ENCODE results near the gene SLC12A2. TPM values are rescaled to one million over a fixed set of nuclear protein-coding genes. Genes with fewer than 3 reads are reported as not detected.

The SLC12A2 gene
- polyA plus RNA-seq, 3 donors, result 36.6 to 41.1 (median 40.4) TPM

DNA sequence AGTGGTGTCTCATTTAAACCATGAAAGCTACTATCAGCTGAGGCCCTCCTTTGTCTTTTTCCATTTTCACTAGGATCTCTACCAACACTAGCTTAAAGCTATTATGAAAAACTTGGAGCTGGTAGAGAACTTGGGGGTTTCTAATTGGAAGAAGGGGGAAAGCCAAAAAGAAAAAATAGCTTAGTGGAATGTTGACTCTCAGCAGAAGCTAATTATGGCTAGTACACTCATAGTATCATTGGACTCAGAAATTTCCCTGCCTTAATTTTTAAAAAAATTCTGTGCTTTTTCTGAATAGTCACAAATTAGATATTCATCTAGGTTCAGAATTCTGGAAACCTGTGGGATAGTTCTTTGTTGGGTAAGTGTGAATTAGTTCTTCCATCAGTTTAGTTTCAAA lies 8.0 kb downstream of the SLC12A2 start:
- DNase-seq, result no peak

DNA sequence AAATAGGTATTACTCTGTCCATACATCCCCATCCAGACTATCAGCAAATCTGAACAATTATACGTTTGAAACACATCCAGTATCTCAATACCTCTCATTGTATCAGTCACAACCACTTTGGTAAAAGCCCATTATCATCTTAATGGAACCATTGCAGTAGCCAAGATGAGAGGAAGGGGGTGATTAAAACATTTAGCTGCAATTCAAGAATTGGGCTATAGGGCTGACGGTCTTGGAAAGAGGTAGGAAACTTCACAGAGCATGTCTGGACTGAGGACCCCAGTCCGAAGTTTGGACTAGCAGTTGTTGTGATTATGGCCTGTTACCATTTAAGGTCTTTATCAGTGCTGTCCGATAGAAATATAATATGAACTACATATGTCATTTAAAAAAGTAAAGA lies 8.6 kb downstream of the SLC12A2 start:
- no peak for DNase-seq

DNA sequence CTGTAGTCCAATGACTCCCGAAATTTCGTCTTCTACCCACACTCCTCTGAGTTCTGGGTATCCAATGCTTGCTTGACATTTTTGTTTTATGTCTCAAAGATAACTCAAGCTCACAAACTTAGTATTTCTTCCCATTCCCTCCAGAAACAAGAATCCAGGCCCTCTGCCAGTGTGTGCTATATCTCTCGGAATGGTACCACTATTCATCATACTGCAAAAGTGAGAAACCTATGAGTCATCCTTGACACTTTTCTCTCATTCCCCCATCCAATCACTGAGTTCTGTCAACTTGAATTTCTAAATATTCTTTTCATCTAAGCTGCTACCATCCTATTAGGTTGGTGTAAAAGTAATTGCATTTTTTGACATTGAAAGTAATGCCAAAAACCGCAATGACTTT lies 9.8 kb downstream of the SLC12A2 start:
- DNase-seq, result no peak

DNA sequence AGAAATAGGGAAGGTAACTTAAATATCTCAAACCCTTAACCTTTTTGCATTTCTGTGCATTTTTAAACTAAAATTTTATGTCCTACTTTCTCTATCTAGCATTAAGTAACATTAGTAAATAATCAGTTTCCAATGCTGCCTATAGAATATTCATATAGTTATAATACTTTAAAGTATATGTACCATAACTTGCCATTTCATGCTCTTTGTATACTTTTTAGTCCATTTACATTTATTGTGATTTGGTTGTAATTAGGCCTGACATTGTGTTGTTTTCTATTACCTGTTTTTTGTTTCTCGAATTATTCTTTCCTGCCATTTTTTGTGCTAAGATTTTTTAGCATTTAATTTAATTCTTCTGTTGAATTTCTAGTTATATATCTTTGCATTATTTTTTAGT lies 13.7 kb downstream of the SLC12A2 start:
- no peak for DNase-seq

DNA sequence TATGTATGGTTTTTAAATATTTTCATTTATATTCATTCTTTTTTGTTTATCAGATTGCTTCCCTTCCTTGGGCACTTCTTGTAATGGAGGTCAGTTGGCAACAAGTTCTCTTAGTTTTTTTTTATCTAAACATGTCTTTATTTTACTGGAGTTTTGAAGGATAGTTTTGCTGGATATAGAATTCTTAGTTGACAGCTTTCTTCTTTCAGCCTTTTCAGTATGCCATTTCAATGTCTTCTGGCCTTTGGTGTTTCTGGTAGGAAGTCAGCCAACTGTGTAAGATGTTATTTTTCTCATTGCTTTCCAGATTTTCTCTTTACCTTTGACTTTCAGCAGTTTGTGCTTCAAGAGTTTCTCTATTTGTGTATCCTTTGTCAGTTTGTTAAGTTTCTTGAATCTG lies 14.2 kb downstream of the SLC12A2 start:
- DNase-seq, result no peak

DNA sequence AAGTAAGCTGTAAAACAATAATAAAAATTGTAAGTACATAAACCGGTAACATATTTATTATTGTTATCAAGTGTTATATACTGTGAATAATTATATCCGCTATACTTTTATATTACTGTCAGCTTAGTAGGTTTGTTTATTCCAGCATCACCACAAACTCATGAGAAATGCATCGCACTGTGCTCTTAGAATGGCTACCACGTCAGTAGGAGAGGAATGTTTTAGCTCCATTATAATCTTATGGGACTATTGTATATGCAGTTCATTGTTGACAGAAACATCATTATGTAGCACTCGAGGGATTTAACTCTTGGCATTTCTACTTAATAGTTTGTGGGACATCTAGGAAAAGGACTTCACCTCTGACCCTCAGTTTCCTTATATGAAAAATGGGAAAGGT lies 16.4 kb downstream of the SLC12A2 start:
- no peak for DNase-seq

DNA sequence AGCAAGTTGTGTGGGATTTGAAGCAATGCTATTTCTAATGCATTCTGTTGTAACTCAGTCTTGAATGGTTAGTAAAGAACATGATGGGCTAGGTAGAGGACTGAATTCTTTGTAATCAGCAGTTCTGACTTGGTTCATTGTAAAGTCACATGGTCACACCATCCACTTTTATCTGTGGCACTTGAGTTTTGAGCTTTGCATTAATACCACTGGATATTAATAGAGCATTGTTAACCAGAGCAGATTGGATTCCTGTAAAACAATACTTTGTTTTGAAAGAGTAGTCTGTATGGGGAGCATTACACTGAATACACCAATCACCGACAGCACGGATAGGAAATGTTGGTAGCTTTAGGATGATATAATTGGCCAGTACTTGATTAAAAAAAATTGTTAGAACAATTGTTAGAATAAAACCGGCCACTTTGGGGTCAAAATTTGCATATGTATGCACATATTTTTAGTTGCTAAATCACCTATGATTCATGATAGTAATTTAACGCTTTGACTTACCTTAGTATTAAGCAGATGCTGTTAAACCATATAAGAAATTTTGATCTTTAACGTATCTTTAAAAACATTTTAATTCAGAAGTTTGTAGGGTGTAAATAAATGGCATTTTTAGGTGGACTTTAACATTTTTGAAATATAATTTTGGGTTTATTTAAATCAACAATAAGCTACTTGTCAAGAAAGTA lies 17.4 kb downstream of the SLC12A2 start:
- DNase-seq, result no peak

DNA sequence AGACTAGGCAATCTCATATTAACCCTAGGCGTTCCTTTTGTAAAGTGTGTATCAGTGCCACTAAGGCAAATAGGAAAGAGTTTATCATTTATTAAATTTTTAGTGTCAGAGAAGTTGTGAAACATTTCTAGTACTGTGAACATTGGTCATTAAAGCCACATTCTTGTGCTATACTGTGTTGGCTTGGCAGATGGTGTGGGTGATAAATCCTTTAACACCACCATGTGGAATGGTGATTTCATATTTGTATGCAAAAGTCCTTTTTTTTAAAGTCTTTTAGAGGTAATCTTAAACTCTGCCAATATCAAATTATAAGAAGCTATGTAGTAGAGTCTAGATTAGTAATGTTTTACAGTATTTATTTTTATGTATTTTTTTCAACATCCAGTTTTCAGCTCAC lies 18.1 kb downstream of the SLC12A2 start:
- DNase-seq, result no peak

DNA sequence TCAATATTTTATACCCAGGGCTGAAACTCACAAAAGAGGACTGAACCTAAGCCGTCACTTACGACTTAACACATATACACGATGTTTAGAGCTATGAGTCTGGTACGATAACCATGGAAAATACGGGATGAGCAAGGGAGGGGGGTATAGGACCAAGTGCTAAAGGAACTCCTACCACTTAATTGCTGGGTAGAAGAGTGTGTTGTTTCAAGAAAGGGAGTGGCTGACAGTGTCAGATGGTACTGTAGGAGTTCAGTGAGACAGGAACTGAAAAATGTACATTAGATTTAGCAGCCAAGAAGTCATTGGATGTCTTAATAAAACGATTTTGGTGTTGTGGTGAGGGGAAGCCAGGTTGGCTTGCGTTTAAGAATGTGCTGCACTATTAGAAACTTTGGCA lies 21.6 kb downstream of the SLC12A2 start:
- no peak for DNase-seq

DNA sequence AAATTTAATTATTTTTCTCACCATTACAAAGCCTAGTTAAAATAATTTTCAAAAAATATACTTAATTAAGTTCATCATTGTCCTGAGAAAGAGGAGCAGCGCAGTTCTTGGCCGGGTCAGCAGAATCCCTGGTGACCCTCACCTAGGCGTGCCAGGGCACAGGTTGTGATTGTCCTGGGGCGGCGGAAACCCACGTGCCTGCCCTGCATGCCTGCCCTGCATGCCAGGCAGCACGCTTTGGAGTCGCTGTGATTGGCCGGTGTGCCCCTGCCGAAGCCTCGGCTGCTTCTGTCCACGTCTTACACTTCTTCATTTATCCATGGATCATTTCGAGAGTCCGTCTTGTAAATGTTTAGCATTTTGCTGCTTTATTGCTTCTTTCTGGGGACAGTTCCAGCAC lies 25.6 kb downstream of the SLC12A2 start:
- DNase-seq, result no peak

DNA sequence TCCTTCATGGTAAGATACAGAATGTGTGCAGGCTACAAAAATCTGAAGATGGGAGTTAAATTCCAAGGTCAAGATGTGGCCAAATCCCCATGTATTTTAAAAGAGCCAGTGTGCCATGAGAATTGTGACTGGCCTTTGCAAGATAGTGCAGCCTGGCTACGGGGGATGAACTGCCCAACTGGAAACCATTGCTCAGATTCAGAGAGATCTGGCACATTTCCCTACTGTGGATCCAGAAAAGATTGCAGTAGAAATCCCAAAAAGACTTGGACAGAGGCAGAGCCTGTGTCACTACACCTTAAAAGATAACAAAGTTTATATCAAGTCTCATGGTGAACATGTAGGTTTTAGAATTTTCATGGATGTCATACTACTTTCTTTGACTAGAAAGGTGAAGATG lies 26.2 kb downstream of the SLC12A2 start:
- DNase-seq, result no peak

DNA sequence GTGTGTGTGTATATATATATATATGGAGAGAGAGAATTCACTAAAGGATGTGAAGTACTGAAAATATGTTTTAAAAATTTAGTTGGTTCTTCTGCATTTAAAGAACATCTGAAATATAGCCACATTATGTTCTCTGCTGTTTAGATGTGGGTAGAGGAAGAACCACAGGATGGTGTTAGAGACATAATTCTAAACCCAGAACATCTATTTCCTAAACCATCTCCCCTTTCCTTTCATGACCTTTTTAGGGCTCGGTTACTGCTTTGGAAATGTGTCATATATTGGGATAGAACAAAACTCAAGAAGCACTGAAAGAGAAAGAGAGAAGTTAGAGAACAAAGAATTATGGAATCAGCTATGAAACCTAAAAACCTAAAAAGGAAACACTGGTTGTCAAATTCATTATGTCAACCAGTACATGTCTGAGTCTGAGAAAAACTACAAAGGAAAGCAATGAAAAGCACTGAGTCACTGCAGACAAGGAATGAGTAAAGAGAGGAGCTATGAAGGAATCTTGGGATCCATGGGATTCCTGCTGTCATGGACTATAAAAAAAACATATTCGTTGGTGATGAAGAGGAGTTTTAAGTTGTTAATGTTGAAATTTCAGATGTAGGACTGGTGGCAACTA lies 28.4 kb downstream of the SLC12A2 start:
- DNase-seq, result no peak

DNA sequence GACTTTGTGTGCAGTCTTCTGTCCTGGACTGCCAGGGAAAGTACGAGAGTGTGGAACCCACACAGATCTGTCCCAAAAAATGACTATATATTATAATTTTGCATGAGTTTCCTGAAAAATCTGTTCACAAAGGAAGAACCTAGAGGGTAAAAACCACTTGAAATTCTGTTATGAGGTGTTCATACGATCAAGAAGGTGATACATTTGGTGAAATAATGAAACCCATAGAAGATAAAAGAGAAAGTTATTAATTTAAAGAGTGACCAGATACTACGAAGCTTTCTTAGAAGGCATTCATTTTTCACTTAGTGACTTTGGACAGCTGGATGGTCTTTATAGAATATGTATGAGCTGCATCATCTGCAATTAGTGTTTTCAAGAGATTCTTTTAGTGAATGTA lies 32.9 kb downstream of the SLC12A2 start:
- DNase-seq, result no peak

DNA sequence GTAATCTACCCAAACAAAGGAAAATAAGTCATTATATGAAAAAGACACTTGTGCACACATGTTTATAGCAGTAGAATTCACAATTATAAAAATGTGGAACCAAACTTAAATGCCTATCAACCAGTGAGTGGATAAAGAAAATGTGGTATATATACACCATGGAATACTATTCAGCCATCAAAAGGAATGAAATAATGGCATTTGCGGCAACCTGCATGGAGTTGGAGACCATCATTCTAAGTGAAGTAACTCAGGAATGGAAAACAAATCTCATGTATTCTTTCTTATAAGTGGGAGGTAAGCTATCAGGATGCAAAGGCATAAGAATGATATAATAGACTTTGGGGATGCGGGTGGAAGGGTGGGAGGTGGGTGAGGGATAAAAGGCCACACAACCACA lies 34.6 kb downstream of the SLC12A2 start:
- DNase-seq, result no peak

DNA sequence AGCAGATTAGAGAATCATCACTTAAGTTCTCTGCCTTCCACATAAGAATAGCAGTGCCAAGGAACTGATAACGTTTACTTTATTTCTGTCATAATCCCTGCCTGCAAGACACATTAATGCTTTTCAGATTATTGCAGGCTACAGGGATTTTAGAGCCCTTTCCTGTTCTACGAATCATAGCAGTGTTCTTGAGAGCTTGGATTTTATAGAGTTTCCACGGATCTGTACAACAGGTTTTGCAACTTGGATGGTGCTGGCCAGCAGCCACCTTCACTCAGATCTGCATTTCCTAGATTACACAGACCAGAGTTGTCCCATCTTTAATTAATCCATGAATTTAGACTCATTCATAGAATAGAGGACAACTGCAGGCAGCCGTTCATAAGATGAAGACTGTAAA lies 38.1 kb downstream of the SLC12A2 start:
- DNase-seq, result no peak

DNA sequence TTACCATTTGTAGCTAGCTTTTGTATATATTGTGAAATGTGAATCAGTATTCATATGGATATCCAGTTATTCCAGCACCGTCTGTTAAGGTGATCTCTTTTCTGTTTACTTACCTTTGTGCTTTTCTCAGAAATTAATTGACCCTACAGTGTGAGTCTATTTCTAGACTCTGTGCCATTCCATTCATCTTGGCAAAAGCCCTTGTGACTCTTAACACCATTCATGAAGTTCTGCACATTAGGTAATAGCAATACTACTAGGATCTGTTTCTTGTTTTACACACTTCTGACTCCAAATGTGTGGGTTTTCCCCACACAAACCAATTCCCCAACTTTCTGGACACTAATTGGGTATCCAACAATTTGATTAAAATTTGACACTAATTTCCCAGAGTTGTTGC lies 40.4 kb downstream of the SLC12A2 start:
- no peak for DNase-seq

DNA sequence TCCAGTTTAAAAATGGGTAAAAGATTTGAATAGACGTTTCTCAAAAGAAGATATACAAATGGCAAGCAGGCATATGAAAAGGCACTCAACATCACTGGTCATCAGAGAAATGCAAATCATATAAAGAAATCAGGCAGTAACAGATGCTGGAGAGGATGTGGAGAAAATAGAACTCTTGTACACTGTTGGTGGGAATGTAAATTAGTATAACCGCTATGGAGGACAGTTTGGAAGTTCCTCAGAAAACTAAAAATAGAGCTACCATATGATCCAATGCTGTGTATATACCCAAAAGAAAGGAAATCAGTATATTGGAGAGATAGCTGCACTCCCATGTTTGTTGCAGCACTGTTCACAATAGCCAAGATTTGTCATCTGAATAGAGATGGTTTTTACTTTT lies 42.7 kb downstream of the SLC12A2 start:
- no peak for DNase-seq

DNA sequence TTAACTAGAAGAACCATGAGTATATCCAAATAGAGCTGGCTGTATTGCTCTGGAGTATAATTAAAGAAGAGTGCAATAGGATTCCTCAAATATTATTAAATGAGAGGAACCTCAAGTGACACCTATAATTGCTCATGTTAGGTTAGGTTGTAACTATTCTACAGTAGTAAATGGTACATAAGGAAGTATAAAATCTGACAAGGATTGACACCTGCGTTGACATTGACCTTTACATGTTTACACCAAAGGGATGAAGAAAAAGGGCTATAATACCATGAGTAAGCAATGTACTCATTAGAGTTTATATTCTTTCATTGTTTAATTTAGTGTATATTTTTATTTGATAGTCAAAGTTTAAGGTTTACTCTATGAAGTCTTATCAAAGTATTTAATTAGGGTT lies 48.9 kb downstream of the SLC12A2 start:
- DNase-seq, result no peak

DNA sequence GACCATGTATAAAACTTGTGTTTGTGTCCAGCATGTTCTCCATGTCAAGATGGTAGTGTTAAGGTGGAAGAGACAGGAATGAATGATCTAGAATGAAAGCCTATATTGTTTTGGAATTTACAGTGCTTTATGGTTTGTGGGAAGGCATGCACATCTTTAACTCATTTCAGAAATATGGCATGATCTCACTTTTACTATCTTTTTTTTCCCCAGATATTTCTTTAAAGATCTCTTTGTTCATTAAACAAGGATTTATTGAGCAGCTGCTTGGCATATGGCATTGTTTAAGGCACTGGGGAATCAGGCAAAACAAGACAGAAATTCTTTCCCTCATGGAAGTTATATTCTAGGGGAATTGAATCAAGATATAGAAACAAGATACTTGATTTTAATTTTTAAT lies 51.7 kb downstream of the SLC12A2 start:
- DNase-seq, result no peak

DNA sequence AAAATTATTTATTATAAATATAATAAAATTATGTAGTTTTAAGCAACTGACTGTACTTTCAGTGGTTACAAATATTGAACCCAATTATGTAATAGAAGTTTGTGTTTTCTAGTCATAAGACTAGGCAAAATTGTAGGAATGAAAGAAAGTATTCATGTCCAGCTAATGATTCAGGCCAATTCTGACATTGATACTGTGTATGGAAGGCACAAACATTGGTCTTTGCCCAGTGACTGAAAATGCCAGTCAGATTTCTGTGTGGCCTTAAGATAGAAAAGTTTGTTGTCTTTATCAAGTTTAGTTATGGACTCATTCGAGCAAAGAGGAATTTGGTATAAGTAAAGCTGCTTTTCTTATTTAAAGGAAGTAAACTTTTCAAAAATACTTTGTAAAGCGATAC lies 60.3 kb downstream of the SLC12A2 start:
- no peak for DNase-seq

DNA sequence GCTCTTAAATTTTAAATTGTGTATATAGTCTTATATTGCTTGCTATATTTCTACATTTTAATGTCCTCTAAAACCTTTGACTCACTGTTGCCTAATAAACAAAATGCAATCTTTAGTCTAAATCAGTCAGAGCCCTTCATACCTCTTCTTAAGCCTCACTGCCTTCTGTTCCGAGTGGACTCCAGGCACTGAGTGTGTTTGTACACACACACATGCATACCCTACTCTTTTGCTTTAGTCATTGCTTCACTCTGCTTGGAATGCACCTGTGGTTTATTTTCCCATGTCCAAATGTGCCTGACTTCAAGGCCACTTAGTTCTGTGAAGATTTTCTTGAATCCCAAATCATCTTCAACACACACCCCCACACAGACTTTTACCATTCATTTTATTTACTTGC lies 60.9 kb downstream of the SLC12A2 start:
- DNase-seq, result no peak

DNA sequence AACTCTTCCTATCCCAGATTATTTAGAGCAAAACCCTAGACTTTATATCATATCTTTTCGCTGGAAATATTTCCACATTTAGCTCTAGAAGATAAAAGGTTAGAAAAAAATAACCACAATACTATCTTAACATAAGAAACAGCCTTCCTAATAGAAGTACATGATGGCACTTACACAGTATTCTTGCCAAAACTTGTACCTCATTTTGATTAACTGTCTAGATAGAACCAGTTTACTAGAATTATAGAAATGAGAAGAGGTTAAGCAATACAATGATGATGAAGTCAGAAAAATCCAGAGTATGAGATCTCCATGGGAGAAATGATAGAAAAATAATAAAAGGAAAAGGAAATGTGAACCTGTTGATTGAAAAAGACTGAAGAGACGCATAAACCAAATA lies 63.1 kb downstream of the SLC12A2 start:
- no peak for DNase-seq

DNA sequence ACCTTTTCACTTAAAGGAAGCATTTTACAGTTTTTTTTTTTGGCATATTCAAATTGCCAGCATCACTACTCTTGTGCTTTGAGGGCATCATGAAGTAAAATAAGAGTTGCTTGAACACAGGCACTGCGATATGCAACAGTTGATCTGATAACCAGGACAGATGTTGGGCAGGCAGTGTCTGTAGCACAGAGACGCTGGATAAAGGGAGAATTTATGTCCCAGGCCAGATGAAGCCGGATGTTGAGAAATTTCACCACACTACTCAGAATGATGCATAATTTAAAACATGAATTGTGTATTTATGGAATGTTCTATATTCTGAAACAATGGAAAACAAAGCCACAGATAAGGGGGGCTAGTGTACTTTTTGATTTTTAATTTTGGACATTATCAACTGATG lies 71.4 kb downstream of the SLC12A2 start:
- no peak for DNase-seq

DNA sequence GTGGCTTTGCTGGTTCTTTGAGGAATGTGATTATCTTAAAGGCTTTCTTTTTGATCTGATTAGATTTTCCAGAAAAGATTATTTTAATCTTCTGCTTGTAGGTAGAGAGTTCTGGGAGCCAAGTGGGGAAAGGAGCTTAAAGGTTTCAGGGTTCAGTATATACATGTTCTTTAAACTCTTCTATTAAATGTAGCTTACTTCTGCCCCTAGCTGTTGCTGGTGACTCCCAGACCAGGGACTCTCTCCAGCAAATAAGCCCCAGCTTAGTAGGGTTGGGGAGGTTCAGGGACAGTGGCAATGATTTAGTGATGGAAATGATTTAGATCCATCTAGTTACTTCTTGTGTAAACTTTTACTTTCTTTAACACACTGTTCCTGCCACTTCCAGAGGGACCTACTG lies 72.2 kb downstream of the SLC12A2 start:
- no peak for DNase-seq
